ENCODE results near the gene TARDBP. TPM values are rescaled to one million over a fixed set of nuclear protein-coding genes. Genes with fewer than 3 reads are reported as not detected.
A peak's percentile ranks its signal among the peaks of the same experiment; 100 is the strongest.
"Not testable (repeated sequence)": the region's sequence is repeated elsewhere in the genome, so short reads cannot be mapped to it uniquely, and the experiment has no call there.

TARDBP gene
- total RNA-seq, 1 experiment from 2014 or later, result 196 TPM

- ChIA-PET POLR2A (no interaction called here), CTCF (no interaction called here)
- DNase-seq (ENCODE audit: low read depth, low spot score) (no peak), ATAC-seq (no peak)
- Histone ChIP-seq H3K27me3 (ENCODE audit: control insufficient read depth, insufficient read depth, low read length) (no peaks in the 10 kb centered on the region), H3K4me3 (ENCODE audit: low read depth in 2 of 2, low read length in 2 of 2) (no peak overlapping the region), H3K4me1 (ENCODE audit: control insufficient read depth, insufficient read depth, low read length) (peaks cover 15% of the 10 kb centered on the region), H3K9me3 (ENCODE audit: control insufficient read depth, insufficient read depth, low read depth, low read length) (no peaks in the 10 kb centered on the region), H3K27ac (ENCODE audit: low read length) (0 out of 2 replicates have a peak overlapping the region, but pooled peaks have one; percentile 4), H3K36me3 (ENCODE audit: control insufficient read depth, insufficient read depth, low read length) (peaks cover 17% of the 10 kb centered on the region)
- BruUV-seq (replicated peaks), result no TSS peak
- intact Hi-C loops (cut with micrococcal nuclease; ENCODE audit: unreplicated experiment), result no loop called here
- in situ Hi-C loops (cut with HindIII; ENCODE audit: low pct_unique_long_range_greater_than_20kb, low sequenced_read_pairs), result no loop called here
- TF ChIP-seq POLR2AphosphoS5 (IDR thresholded peaks at IDR 0.05; ENCODE audit: low read depth, low read length) (no peak), SIN3A (IDR thresholded peaks at IDR 0.05; ENCODE audit: borderline replicate concordance, insufficient read depth, low read depth, low read length) (no peak), TCF7L2 (IDR thresholded peaks at IDR 0.05; ENCODE audit: low read depth, low read length) (no peak)
Measured at GRCh38 chr1:11062965-11063401, 50.5 kb downstream of the TARDBP start.

- DNase-seq (ENCODE audit: low read depth, low spot score); H3K4me3 ChIP-seq (ENCODE audit: low read depth in 2 of 2, low read length in 2 of 2); H3K9me3 ChIP-seq (ENCODE audit: control insufficient read depth, insufficient read depth, low read depth, low read length); H3K27me3 ChIP-seq (ENCODE audit: control insufficient read depth, insufficient read depth, low read length); in situ Hi-C loops (cut with HindIII; ENCODE audit: low pct_unique_long_range_greater_than_20kb, low sequenced_read_pairs); CTCF ChIA-PET; intact Hi-C loops (cut with micrococcal nuclease; ENCODE audit: unreplicated experiment); BruUV-seq (replicated peaks); H3K27ac ChIP-seq (ENCODE audit: low read length): not testable (repeated sequence)
- Histone ChIP-seq H3K4me1 (ENCODE audit: control insufficient read depth, insufficient read depth, low read length) (peaks cover 15% of the 10 kb centered on the region), H3K36me3 (ENCODE audit: control insufficient read depth, insufficient read depth, low read length) (peaks cover 25% of the 10 kb centered on the region)
- POLR2A ChIA-PET, result interaction anchor here (0.7 kb wide), 1 partner anchor 256 kb away, joined by 14 read pairs; no protein-coding TSS in a partner anchor
- peak; percentile 22; the same call in 1 of the 2 replicates for ATAC-seq
Measured at GRCh38 chr1:11063937-11064537, 51.6 kb downstream of the TARDBP start.

GRCh38 chr1:11064942-11065341 is 52.5 kb downstream of the TARDBP start:
- H3K9me3 ChIP-seq (ENCODE audit: control insufficient read depth, insufficient read depth, low read depth, low read length), result no peaks in the 10 kb centered on the region
- peaks cover 25% of the 10 kb centered on the region for H3K36me3 ChIP-seq (ENCODE audit: control insufficient read depth, insufficient read depth, low read length)
- BruUV-seq (replicated peaks), result no TSS peak
- POLR2A ChIA-PET, result no interaction called here
- H3K4me3 ChIP-seq (ENCODE audit: low read depth in 2 of 2, low read length in 2 of 2), result no peak overlapping the region
- no peaks in the 10 kb centered on the region for H3K27me3 ChIP-seq (ENCODE audit: control insufficient read depth, insufficient read depth, low read length)
- ATAC-seq, result no peak
- peaks cover 15% of the 10 kb centered on the region for H3K4me1 ChIP-seq (ENCODE audit: control insufficient read depth, insufficient read depth, low read length)
- in situ Hi-C loops (cut with HindIII; ENCODE audit: low pct_unique_long_range_greater_than_20kb, low sequenced_read_pairs) (no loop called here), intact Hi-C loops (cut with micrococcal nuclease; ENCODE audit: unreplicated experiment) (no loop called here)
- CTCF ChIA-PET, result no interaction called here
- no peak for DNase-seq (ENCODE audit: low read depth, low spot score)
- no peak for TF ChIP-seq REST (IDR thresholded peaks at IDR 0.05; ENCODE audit: insufficient read depth in 1 of 2, low read depth in 2 of 2, low read length in 1 of 2)
- no peak overlapping the region for H3K27ac ChIP-seq (ENCODE audit: low read length)

- in situ Hi-C loops (cut with HindIII; ENCODE audit: low pct_unique_long_range_greater_than_20kb, low sequenced_read_pairs), result no loop called here
- TF ChIP-seq SIN3A (IDR thresholded peaks at IDR 0.05; ENCODE audit: borderline replicate concordance, insufficient read depth, low read depth, low read length) (no peak), POLR2AphosphoS5 (IDR thresholded peaks at IDR 0.05; ENCODE audit: low read depth, low read length) (no peak), TCF7L2 (IDR thresholded peaks at IDR 0.05; ENCODE audit: low read depth, low read length) (no peak)
- no peaks in the 10 kb centered on the region for H3K9me3 ChIP-seq (ENCODE audit: control insufficient read depth, insufficient read depth, low read depth, low read length)
- ATAC-seq, result no peak
- DNase-seq (ENCODE audit: low read depth, low spot score), result no peak
- H3K36me3 ChIP-seq (ENCODE audit: control insufficient read depth, insufficient read depth, low read length), result peaks cover 25% of the 10 kb centered on the region
- H3K27ac ChIP-seq (ENCODE audit: low read length), result no peak overlapping the region
- POLR2A ChIA-PET, result no interaction called here
- CTCF ChIA-PET, result no interaction called here
- H3K4me1 ChIP-seq (ENCODE audit: control insufficient read depth, insufficient read depth, low read length), result peaks cover 13% of the 10 kb centered on the region
- no TSS peak for BruUV-seq (replicated peaks)
- intact Hi-C loops (cut with micrococcal nuclease; ENCODE audit: unreplicated experiment), result no loop called here
- no peaks in the 10 kb centered on the region for H3K27me3 ChIP-seq (ENCODE audit: control insufficient read depth, insufficient read depth, low read length)
- no peak overlapping the region for H3K4me3 ChIP-seq (ENCODE audit: low read depth in 2 of 2, low read length in 2 of 2)
Measured at GRCh38 chr1:11065796-11066195, 53.3 kb downstream of the TARDBP start.

All from Panc1 (cell line).